ACC112 (cell line): Measurements from ENCODE around the gene P2RX7.

Experiments used
- H2AFZ ChIP-seq: fragments of 200-600 bp; sonication (generic); one replicate; pipeline ENCODE4 v1.6.0; 2017; ENCODE audit warnings: antibody characterized with exemption, low read length; ENCODE audit not compliant: unreplicated experiment
- H3K27ac ChIP-seq: fragments of 200-600 bp; sonication (generic); 2 replicates; pipeline ENCODE4 v1.5.1; 2014; ENCODE audit warnings: low read depth, mild to moderate bottlenecking, antibody characterized with exemption, low read length, moderate library complexity
- H3K27me3 ChIP-seq: fragments of 200-600 bp; sonication (generic); 2 replicates; pipeline ENCODE4 v1.6.1; 2014; ENCODE audit warnings: mild to moderate bottlenecking, antibody characterized with exemption, low read length, moderate library complexity, mixed read lengths; ENCODE audit not compliant: insufficient read depth
- H3K36me3 ChIP-seq: fragments of 200-600 bp; sonication (generic); 2 replicates; pipeline ENCODE4 v1.6.1; 2016; ENCODE audit warnings: mild to moderate bottlenecking, antibody characterized with exemption, low read length, moderate library complexity, mixed read lengths; ENCODE audit not compliant: insufficient read depth
- H3K4me1 ChIP-seq: fragments of 200-600 bp; sonication (generic); one replicate; pipeline ENCODE4 v1.6.1; 2016; ENCODE audit warnings: low read length, mixed read lengths; ENCODE audit not compliant: insufficient read depth, unreplicated experiment, control insufficient read depth
- H3K4me3 ChIP-seq: fragments of 200-600 bp; sonication (generic); 2 replicates; pipeline ENCODE4 v1.5.1; 2014; ENCODE audit warnings: mild to moderate bottlenecking, low read depth, low read length
- H3K79me2 ChIP-seq: fragments of 200-600 bp; sonication (generic); one replicate; pipeline ENCODE4 v1.6.0; 2016; ENCODE audit warnings: low read length; ENCODE audit not compliant: control insufficient read depth, unreplicated experiment, insufficient read depth

P2RX7 gene

DNA sequence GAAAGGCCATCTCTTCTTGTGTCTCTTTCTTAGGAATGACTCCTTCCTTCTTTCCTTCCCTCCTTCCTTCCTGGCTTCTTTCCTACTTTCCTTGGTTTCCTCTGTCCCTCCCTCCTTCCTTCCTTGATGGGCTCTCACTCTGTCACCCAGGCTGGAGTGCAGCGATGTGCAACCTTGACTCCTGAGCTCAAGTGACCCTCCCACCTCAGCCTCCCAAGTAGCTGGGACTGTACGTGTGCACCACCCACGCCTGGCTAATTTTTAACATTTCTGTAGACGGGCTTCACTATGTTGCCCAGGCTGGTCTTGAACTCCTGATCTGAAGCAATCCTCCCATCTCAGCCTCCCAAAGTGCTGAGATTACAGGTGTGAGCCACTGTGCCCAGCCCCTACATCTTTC, 10.9 kb upstream of the P2RX7 start:
- Histone ChIP-seq H3K27me3 (peaks cover 28% of the 10 kb centered on the region), H3K79me2 (no peaks in the 10 kb centered on the region)

DNA sequence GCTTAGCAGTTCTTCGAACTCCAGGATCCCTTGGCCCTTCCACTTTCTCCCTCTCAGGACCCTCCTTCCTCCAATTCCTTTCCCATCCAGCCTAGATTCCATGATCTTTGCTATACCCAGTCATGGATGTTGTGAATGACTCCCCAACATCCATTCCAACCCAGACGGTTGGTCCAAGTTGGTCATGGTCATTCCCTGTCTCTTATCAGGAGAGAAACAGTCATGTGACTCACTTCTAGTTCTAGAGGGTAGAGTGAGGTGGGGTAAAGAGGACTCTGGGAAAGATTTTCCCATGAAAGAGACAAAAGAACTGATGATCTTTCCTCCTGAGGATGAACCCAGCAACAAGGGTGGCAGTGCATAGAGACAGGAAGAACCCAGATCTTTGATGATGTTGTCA, 9.2 kb upstream of the P2RX7 start:
- no peaks in the 10 kb centered on the region for H3K79me2 ChIP-seq
- H3K4me1 ChIP-seq, result peaks cover 17% of the 10 kb centered on the region
- H3K27ac ChIP-seq, result no peak overlapping the region
- no peak overlapping the region for H3K4me3 ChIP-seq
- peaks cover 30% of the 10 kb centered on the region for H3K27me3 ChIP-seq
- H2AFZ ChIP-seq, result no peak overlapping the region
- no peaks in the 10 kb centered on the region for H3K36me3 ChIP-seq

More for the DNA sequence above, 10.9 kb upstream of the P2RX7 start:
- Histone ChIP-seq H3K4me1 (peaks cover 17% of the 10 kb centered on the region), H3K27ac (no peak overlapping the region), H2AFZ (no peak overlapping the region), H3K36me3 (no peaks in the 10 kb centered on the region), H3K4me3 (no peak overlapping the region)

DNA sequence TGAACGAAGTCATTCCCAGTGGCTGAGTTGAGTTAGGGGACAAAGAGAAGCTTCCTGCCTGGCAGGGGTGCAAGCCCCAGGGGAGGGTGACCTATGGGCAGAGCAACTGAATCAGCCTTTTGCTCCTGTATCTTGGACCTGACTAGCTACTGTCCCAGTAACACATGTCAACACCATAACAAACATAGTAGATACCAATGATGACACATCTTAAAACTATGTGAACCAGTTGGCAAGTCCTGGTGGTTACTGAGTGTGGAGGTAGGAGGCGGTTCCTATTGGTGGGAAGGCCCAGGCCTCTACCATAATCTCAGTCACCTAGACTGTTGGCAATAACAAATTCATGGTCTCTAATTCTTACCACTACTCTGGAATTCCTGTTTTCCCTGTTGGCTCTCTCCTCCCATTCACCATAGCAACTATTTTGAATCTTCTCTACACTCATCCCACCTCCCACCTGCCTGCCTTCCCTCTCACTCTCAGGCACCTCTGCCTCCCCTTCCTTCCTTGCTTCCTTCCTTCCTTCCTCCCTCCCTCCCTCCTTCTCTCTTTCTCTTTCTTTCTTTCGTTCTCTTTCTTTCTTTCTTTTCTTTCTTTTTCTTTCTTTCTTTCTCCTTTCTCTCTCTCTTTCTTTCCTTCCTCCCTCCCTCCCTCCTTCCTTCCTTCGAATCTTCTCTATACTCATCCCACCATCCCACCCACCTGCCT, 8.1 kb upstream of the P2RX7 start:
- Histone ChIP-seq H3K27me3 (peaks cover 26% of the 10 kb centered on the region), H3K27ac (peak overlapping the region; percentile 65), H3K36me3 (no peaks in the 10 kb centered on the region), H3K4me1 (peaks cover 17% of the 10 kb centered on the region), H3K4me3 (no peak overlapping the region), H2AFZ (no peak overlapping the region), H3K79me2 (no peaks in the 10 kb centered on the region)

DNA sequence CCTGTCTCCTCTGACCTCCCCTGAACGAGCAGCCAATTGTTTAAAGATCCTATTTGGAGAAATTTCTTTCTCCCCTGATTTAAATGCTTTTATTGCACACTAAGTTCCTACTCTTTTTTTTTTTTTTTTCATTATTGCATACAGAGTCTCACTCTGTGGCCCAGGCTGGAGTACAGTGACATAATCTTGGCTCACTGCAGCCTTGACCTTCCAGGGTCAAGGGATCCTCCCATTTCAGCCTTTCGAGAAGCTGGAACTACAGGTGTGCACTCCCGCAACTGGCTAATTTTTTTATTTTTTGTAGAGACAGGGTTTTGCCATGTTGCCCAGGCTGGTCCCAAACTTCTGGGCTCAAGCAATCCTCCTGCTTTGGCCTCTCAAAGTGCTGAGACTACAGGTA, 5.2 kb upstream of the P2RX7 start:
- H3K27ac ChIP-seq, result no peak overlapping the region
- no peaks in the 10 kb centered on the region for H3K79me2 ChIP-seq
- H3K27me3 ChIP-seq, result peaks cover 10% of the 10 kb centered on the region; the same call in 1 of the 2 replicates
- H3K4me1 ChIP-seq, result peaks cover 17% of the 10 kb centered on the region
- H3K4me3 ChIP-seq, result no peak overlapping the region
- H2AFZ ChIP-seq, result no peak overlapping the region
- no peaks in the 10 kb centered on the region for H3K36me3 ChIP-seq

DNA sequence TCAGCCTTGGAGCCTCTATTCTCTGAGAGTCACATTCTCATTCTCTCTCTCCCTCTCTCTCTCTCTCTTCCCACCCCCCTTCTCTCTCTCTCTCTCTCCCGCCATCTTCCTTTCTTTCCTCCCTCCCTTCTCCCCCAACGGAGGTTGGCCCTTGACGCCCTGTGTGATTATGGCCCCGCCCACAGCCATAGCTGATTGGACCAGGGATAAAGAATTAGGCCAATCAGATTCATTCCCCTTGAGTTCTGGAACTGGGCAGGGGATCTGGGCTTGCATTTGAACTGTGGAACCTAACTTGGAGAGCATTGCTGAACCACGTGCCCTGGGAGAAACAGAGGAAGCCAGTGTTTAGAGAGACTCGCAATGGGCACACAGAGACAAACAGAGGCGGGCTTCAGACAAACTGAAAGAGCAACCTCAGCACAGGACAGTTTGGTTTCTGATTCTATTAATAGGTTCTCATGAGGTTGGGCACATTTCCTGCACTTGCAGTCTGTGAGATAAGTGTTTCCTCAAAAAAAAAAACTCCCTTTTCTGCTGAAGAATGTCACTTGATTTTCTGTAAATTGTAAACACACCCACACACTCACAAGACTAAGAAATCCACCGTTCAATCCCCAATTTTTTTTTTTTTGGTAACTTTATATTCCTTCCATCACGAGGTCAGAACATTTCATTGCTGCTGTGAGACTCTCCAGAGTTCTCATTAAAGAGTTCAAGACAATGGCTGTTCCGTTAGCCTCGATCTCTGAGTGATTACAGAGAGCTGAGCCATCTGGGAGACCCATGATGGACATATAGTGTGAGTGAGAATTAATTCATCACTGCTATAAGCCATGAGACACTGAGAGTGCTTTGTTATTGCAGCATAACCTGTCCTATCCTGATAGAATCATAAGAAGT, 3.5 kb upstream of the P2RX7 start:
- Histone ChIP-seq H3K79me2 (no peaks in the 10 kb centered on the region), H3K4me3 (peak overlapping the region; percentile 51; the same call in 1 of the 2 replicates), H3K36me3 (no peaks in the 10 kb centered on the region), H2AFZ (peak overlapping the region; percentile 32), H3K4me1 (peaks cover 16% of the 10 kb centered on the region), H3K27me3 (0 out of 2 replicates have a peak, but pooled peaks cover 3% of the 10 kb centered on the region), H3K27ac (no peak overlapping the region)

DNA sequence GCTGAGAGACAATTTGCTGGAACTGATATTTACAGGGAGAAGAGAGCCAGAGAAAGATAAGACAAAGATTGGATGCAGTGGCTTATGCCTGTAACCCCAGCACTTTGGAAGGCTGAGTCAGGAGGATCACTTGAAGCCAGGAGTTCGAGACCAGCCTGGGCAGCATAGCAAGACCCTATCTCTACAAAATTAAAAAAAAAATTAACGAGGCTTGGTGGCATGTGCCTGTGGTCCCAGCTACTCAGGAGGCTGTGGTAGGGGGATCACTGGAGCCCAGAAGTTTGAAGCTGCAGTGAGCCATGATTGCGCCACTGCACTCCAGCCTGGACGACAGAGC, 2.9 kb upstream of the P2RX7 start:
- Histone ChIP-seq H3K4me3 (no peak overlapping the region), H2AFZ (no peak overlapping the region)

DNA sequence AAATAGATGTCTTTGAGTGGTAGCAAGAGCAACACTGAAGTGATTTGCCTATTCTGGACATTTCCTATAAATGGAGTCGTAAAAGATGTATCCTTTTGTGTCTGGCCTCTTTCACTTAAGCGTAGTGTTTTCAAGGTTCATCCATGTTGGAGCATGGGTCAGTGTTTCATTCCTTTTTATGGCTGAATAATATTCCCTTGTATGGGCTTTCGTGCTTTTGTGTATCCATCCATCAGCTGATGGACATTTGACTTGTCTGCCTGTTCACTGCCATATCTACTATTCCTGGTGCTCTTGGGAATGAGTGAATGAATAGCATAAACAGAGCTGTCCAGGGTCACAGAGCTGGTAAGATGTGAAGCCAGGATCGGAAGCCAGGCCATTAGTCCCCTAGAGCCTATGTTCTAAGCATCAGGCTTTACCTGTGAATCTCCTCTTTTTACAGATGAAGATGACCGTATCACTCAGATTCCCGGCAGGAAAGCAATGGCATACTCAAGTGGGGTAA, 1.8 kb upstream of the P2RX7 start:
- no peaks in the 10 kb centered on the region for H3K79me2 ChIP-seq
- no peaks in the 10 kb centered on the region for H3K36me3 ChIP-seq
- H3K27me3 ChIP-seq, result 0 out of 2 replicates have a peak, but pooled peaks cover 3% of the 10 kb centered on the region
- peaks cover 9% of the 10 kb centered on the region for H3K4me1 ChIP-seq
- H3K4me3 ChIP-seq, result no peak overlapping the region
- no peak overlapping the region for H2AFZ ChIP-seq
- H3K27ac ChIP-seq, result no peak overlapping the region

More for the DNA sequence above, 2.9 kb upstream of the P2RX7 start:
- Histone ChIP-seq H3K27me3 (0 out of 2 replicates have a peak, but pooled peaks cover 3% of the 10 kb centered on the region), H3K27ac (no peak overlapping the region), H3K36me3 (no peaks in the 10 kb centered on the region), H3K79me2 (no peaks in the 10 kb centered on the region), H3K4me1 (peaks cover 11% of the 10 kb centered on the region)

DNA sequence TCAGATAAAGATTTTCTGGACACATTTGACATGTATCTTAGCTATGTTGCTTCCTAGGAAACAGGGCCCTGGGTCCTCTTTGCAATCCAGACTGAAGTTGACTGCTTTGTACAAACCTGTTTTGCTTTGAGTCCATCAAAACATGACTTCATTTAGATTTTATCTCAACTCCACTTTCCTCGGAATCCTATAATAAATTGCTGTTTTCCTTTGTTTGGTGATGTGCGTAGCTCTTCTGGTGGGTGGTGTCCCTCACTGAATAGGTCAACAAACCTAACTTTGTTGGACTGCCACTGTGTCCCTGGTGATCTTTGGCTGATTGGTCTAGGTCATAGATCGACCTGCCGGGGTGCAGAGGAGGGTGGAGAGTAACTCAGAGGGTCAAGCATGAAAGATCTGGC, 735 bp upstream of the P2RX7 start:
- Histone ChIP-seq H3K4me3 (no peak overlapping the region), H3K79me2 (no peaks in the 10 kb centered on the region), H3K27ac (no peak overlapping the region), H3K4me1 (peaks cover 9% of the 10 kb centered on the region), H3K36me3 (no peaks in the 10 kb centered on the region), H3K27me3 (0 out of 2 replicates have a peak, but pooled peaks cover 2% of the 10 kb centered on the region), H2AFZ (no peak overlapping the region)

DNA sequence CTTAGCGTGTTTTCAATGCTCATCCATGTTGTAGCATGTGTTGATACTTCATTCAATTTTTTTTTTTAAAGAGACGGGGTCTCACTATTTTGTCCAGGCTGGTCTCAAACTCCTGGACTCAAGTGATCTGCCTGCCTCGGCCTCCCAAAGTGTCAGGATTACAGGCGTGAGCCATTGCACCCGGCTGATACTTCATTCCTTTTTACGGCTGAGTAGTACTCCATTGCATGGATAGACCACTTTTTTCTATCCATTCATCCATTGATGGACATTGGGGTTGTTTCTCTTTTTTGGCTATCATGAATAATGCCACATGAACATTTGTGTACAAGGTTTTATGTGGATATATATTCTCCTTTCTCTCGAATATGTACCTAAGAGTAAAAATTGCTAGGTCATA, 1.2 kb downstream of the P2RX7 start:
- H3K4me3 ChIP-seq, result peak overlapping the region; percentile 77
- H2AFZ ChIP-seq, result peak overlapping the region; percentile 84
- H3K79me2 ChIP-seq, result no peaks in the 10 kb centered on the region
- peaks cover 9% of the 10 kb centered on the region for H3K4me1 ChIP-seq
- peak overlapping the region; percentile 29; the same call in 1 of the 2 replicates for H3K27ac ChIP-seq
- no peaks in the 10 kb centered on the region for H3K27me3 ChIP-seq
- no peaks in the 10 kb centered on the region for H3K36me3 ChIP-seq

DNA sequence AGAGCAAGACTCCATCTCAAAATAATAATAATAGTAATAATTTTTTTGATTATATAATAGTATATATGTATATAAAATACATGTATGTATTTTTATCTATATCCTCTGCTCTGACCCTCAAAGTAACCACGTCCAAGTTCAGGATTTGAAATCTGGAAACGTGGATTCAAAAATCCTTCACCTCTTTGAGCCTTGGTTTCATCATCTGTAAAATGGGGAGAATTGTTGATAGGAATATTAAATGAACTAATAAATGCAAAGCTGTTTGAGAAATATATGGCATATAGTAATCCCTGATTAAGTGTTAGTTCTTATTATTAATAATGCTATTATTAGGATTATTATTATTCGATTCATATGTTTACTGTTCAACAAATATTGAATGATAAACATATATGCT, 2.6 kb downstream of the P2RX7 start:
- Histone ChIP-seq H3K36me3 (no peaks in the 10 kb centered on the region), H3K27ac (no peak overlapping the region), H3K4me3 (no peak overlapping the region), H3K79me2 (no peaks in the 10 kb centered on the region), H3K4me1 (peaks cover 9% of the 10 kb centered on the region), H2AFZ (no peak overlapping the region), H3K27me3 (no peaks in the 10 kb centered on the region)
